HEK293 (cell line): ENCODE results near the gene POLE3.

ENCODE experiments used
- CTCF ChIA-PET: fragments of 350-600 bp; formaldehyde crosslinking; extraction: SDS; loops from one replicate; lab custom pipeline; 2021; ENCODE audit warnings: antibody characterized with exemption; lab: Yijun Ruan, JAX
- POLR2A ChIA-PET: fragments of 300-600 bp; formaldehyde crosslinking; extraction: SDS; loops from one replicate; lab custom pipeline; 2020; ENCODE audit warnings: antibody characterized with exemption, inconsistent platforms; lab: Yijun Ruan, JAX
- H3K27ac ChIP-seq: fragments of 200-500 bp; sonication (Bioruptor generic); 2 replicates; pipeline ENCODE4 v1.5.1; 2014; ENCODE audit warnings: low read depth, low read length, control low read depth, inconsistent platforms; ENCODE audit errors: extremely low read depth
- H3K36me3 ChIP-seq, 2 experiments: fragments of 200-500 bp in 1 of 2; sonication (Bioruptor generic) in 1 of 2; 1 replicate in 1 of 2; 2 replicates in 1 of 2; pipeline ENCODE4 v1.5.1; 2014 to 2017; ENCODE audit warnings: inconsistent platforms in 2 of 2, low read length in 2 of 2; ENCODE audit not compliant: control insufficient read depth in 2 of 2, insufficient read depth in 1 of 2
- H3K4me1 ChIP-seq: fragments of 200-500 bp; sonication (Bioruptor generic); 2 replicates; pipeline ENCODE4 v1.5.1; 2014; ENCODE audit warnings: mild to moderate bottlenecking, low read length, inconsistent platforms; ENCODE audit not compliant: control insufficient read depth, insufficient read depth
- H3K4me3 ChIP-seq: 2 replicates; pipeline ENCODE4 v1.5.1; 2011; ENCODE audit warnings: low read depth, mild to moderate bottlenecking, control low read depth, low read length, moderate library complexity
- H3K9me3 ChIP-seq: fragments of 200-500 bp; sonication (Bioruptor generic); 2 replicates; pipeline ENCODE4 v1.5.1; 2014; ENCODE audit warnings: low read depth, low read length, inconsistent platforms; ENCODE audit not compliant: control insufficient read depth, insufficient read depth
- HOXA7 ChIP-seq: sonication (generic); formaldehyde crosslinking; IDR thresholded peaks from 2 replicates; pipeline ENCODE4 v1.8.1; 2022; ENCODE audit warnings: missing genetic modification reagents, borderline replicate concordance
- KLF10 ChIP-seq: fragments of 450-650 bp; IDR thresholded peaks from 2 replicates; pipeline ENCODE4 v1.5.1; 2018; ENCODE audit warnings: missing biosample characterization, mild to moderate bottlenecking, missing genetic modification characterization
- KLF7 ChIP-seq: fragments of 450-650 bp; formaldehyde crosslinking; IDR thresholded peaks from 2 replicates; pipeline ENCODE4 v1.5.1; 2016; ENCODE audit warnings: missing biosample characterization, missing genetic modification characterization, borderline replicate concordance
- KLF9 ChIP-seq: fragments of 450-650 bp; formaldehyde crosslinking; IDR thresholded peaks from 2 replicates; pipeline ENCODE4 v1.5.1; 2016; ENCODE audit warnings: missing biosample characterization, missing genetic modification characterization, low read depth
- OSR2 ChIP-seq: fragments of 450-650 bp; formaldehyde crosslinking; IDR thresholded peaks from 2 replicates; pipeline ENCODE4 v1.5.1; 2016; ENCODE audit warnings: missing biosample characterization, missing genetic modification characterization
- RBAK ChIP-seq: fragments of 450-650 bp; formaldehyde crosslinking; IDR thresholded peaks from 2 replicates; pipeline ENCODE4 v1.5.1; 2016; ENCODE audit warnings: missing biosample characterization, missing genetic modification characterization
- SALL2 ChIP-seq: fragments of 450-650 bp; formaldehyde crosslinking; IDR thresholded peaks from 2 replicates; pipeline ENCODE4 v1.5.0; 2017; ENCODE audit warnings: missing biosample characterization, mild to moderate bottlenecking, missing genetic modification characterization, borderline replicate concordance
- ZFP41 ChIP-seq: fragments of 450-650 bp; formaldehyde crosslinking; IDR thresholded peaks from 2 replicates; pipeline ENCODE4 v1.5.1; 2016; ENCODE audit warnings: missing biosample characterization, missing genetic modification characterization, borderline replicate concordance
- ZFP69B ChIP-seq: fragments of 450-650 bp; formaldehyde crosslinking; IDR thresholded peaks from 2 replicates; pipeline ENCODE4 v1.5.1; 2016; ENCODE audit warnings: missing biosample characterization, missing genetic modification characterization
- ZNF140 ChIP-seq: fragments of 450-650 bp; formaldehyde crosslinking; IDR thresholded peaks from 2 replicates; pipeline ENCODE4 v1.5.1; 2016; ENCODE audit warnings: missing biosample characterization, missing genetic modification characterization
- ZNF202 ChIP-seq: fragments of 450-650 bp; formaldehyde crosslinking; IDR thresholded peaks from 2 replicates; pipeline ENCODE4 v1.5.1; 2016; ENCODE audit warnings: missing biosample characterization, missing genetic modification characterization, borderline replicate concordance
- ZNF239 ChIP-seq: fragments of 450-650 bp; formaldehyde crosslinking; IDR thresholded peaks from 2 replicates; pipeline ENCODE4 v1.5.1; 2016; ENCODE audit warnings: missing biosample characterization, missing genetic modification characterization
- ZNF341 ChIP-seq: fragments of 450-650 bp; formaldehyde crosslinking; IDR thresholded peaks from 2 replicates; pipeline ENCODE4; 2016; ENCODE audit warnings: low read depth, missing biosample characterization, missing genetic modification characterization
- ZNF394 ChIP-seq: fragments of 450-650 bp; formaldehyde crosslinking; IDR thresholded peaks from 2 replicates; pipeline ENCODE4 v1.5.1; 2016; ENCODE audit warnings: missing biosample characterization, missing genetic modification characterization, mild to moderate bottlenecking, moderate library complexity, borderline replicate concordance
- ZNF416 ChIP-seq: fragments of 450-650 bp; formaldehyde crosslinking; IDR thresholded peaks from 2 replicates; pipeline ENCODE4 v1.5.1; 2016; ENCODE audit warnings: missing biosample characterization, missing genetic modification characterization
- ZNF530 ChIP-seq: fragments of 450-650 bp; formaldehyde crosslinking; IDR thresholded peaks from 2 replicates; pipeline ENCODE4 v1.5.1; 2016; ENCODE audit warnings: low read depth, missing biosample characterization, missing genetic modification characterization
- ZNF585B ChIP-seq: fragments of 450-650 bp; formaldehyde crosslinking; IDR thresholded peaks from 2 replicates; pipeline ENCODE4 v1.5.1; 2016; ENCODE audit warnings: missing biosample characterization, missing genetic modification characterization
- ZNF623 ChIP-seq: fragments of 450-650 bp; formaldehyde crosslinking; IDR thresholded peaks from 2 replicates; pipeline ENCODE4 v1.5.1; 2016; ENCODE audit warnings: missing biosample characterization, missing genetic modification characterization
- ZNF677 ChIP-seq: fragments of 450-650 bp; IDR thresholded peaks from 2 replicates; pipeline ENCODE4 v1.5.0; 2018; ENCODE audit warnings: missing biosample characterization, mild to moderate bottlenecking, missing genetic modification characterization, moderate library complexity
- ZNF768 ChIP-seq: fragments of 450-650 bp; formaldehyde crosslinking; IDR thresholded peaks from 2 replicates; pipeline ENCODE4 v1.5.1; 2018; ENCODE audit warnings: missing biosample characterization, mild to moderate bottlenecking, missing genetic modification characterization
- ZNF776 ChIP-seq: fragments of 450-650 bp; formaldehyde crosslinking; IDR thresholded peaks from 2 replicates; pipeline ENCODE4 v1.5.0; 2017; ENCODE audit warnings: missing biosample characterization, missing genetic modification characterization, borderline replicate concordance
- ZNF843 ChIP-seq: fragments of 450-650 bp; formaldehyde crosslinking; IDR thresholded peaks from 2 replicates; pipeline ENCODE4 v1.5.1; 2016; ENCODE audit warnings: missing biosample characterization, missing genetic modification characterization
- ZSCAN23 ChIP-seq: fragments of 450-650 bp; formaldehyde crosslinking; IDR thresholded peaks from 2 replicates; pipeline ENCODE4 v1.5.1; 2016; ENCODE audit warnings: missing biosample characterization, missing genetic modification characterization
- TF ChIP-seq, protein P1 (sequence below): fragments of 450-650 bp; formaldehyde crosslinking; IDR thresholded peaks from 2 replicates; pipeline ENCODE4 v1.5.1; 2016; ENCODE audit warnings: missing biosample characterization, missing genetic modification characterization
- TF ChIP-seq, protein P2 (sequence below): fragments of 450-650 bp; formaldehyde crosslinking; optimal IDR thresholded peaks from 2 replicates; pipeline ENCODE3; 2016; ENCODE audit warnings: missing biosample characterization, mild to moderate bottlenecking, missing genetic modification characterization
- TF ChIP-seq, protein P3 (sequence below): IDR thresholded peaks from 2 replicates; pipeline ENCODE4 v1.6.1; 2011; ENCODE audit warnings: mild to moderate bottlenecking, low read depth, low read length, borderline replicate concordance
- TF ChIP-seq, protein P4 (sequence below): fragments of 450-650 bp; formaldehyde crosslinking; IDR thresholded peaks from 2 replicates; pipeline ENCODE4 v1.5.1; 2016; ENCODE audit warnings: missing biosample characterization, missing genetic modification characterization
- TF ChIP-seq, protein P5 (sequence below): fragments of 450-650 bp; formaldehyde crosslinking; IDR thresholded peaks from 2 replicates; pipeline ENCODE4 v1.5.1; 2016; ENCODE audit warnings: missing biosample characterization, missing genetic modification characterization, borderline replicate concordance
- TF ChIP-seq, protein P6 (sequence below): fragments of 450-650 bp; formaldehyde crosslinking; IDR thresholded peaks from 2 replicates; pipeline ENCODE4 v1.5.1; 2016; ENCODE audit warnings: missing biosample characterization, missing genetic modification characterization

POLE3 gene

DNA sequence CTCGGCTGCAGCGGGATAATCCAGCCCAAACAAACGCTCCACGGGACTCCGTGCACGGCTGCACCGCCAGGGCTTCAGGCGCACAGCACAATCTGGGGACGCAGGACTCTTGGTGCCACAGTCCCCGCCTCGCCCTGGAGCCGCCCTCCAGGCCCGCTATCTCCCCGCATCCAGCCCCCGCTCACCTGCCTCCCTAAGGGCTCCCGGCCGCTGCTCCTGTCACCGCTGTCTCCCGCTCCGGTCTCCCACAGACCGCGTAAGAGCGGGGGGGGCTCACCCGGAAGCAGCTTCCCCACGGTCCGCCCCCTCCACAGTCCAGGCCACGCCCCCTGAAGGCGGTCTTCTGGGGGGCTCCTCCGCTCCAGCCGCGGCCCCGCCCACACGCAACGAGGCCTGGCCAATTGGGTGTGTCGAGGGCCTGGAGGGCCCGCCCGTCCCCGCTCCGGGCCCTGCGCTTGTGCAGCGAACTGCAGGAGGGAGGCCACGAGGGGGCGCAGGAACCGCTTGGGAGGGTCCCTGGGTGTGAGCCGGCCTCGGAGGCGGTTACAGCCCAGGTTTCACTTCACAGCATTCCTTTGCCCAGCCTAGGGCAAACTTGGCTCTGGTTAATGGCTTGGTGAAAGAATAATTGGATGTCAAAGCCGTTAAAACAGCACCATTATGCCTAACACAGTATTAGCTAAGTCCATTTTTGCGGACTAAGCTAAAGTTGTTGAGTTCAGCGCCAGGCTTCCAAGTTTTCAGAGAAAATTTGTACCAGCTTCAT is 9.3 kb downstream of the POLE3 start, which contains the start of gene ALAD:
TSS of gene ALAD (minus strand) at position 258 of the 766 bp plus-strand sequence. CDS start 7,725 bp downstream, outside the sequence.
- Histone ChIP-seq H3K9me3 (no peaks in the 10 kb centered on the region), H3K27ac (no peak within 1 kb of the TSS; the same call in 1 of the 2 replicates), H3K4me1 (peaks cover 2% of the 10 kb centered on the region; the same call in 1 of the 2 replicates), H3K4me3 (peak within 1 kb of the TSS; percentile 88), H3K36me3 (no peaks in the 10 kb centered on the region; a peak in 1 of 3 replicates)
- POLR2A ChIA-PET: interaction anchor here (0.6 to 3.3 kb wide), 10 partner anchors 9 to 128 kb away, joined by 3 to 44 read pairs (median 5); partner anchors contain the start of genes C9orf43, CDC26, HDHD3 and POLE3
- CTCF ChIA-PET: interaction anchor here (0.5 to 5.0 kb wide), 33 partner anchors 9 to 1577 kb away, joined by 3 to 26 read pairs (median 5); partner anchors contain the start of genes BSPRY, C9orf43, CDC26 and POLE3
- TF ChIP-seq ZFP41 (tag by site-specific recombination): no peak
- TF ChIP-seq ZSCAN23 (tag by site-specific recombination): no peak
- TF ChIP-seq HOXA7 (CRISPR knock-in tag): no peak
- peak; percentile 95 for TF ChIP-seq ZNF341 (tag by site-specific recombination)
- TF ChIP-seq ZNF677 (tag by site-specific recombination): no peak
- no peak for TF ChIP-seq ZNF843 (tag by site-specific recombination)
- TF ChIP-seq, protein P1, sequence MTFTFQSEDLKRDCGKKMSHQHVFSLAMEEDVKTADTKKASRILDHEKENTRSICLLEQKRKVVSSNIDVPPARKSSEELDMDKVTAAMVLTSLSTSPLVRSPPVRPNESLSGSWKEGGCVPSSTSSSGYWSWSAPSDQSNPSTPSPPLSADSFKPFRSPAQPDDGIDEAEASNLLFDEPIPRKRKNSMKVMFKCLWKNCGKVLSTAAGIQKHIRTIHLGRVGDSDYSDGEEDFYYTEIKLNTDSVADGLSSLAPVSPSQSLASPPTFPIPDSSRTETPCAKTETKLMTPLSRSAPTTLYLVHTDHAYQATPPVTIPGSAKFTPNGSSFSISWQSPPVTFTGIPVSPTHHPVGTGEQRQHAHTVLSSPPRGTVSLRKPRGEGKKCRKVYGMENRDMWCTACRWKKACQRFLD (tag by site-specific recombination): no peak
- no peak for TF ChIP-seq ZNF585B (tag by site-specific recombination)
- TF ChIP-seq KLF7: no peak
- no peak for TF ChIP-seq ZNF239
- TF ChIP-seq SALL2 (tag by site-specific recombination): no peak
- no peak for TF ChIP-seq ZNF623 (tag by site-specific recombination)
- TF ChIP-seq ZNF140 (tag by site-specific recombination): no peak
- no peak for TF ChIP-seq ZNF776 (tag by site-specific recombination)
- 0 out of 2 replicates have a peak, but pooled peaks have one; percentile 30 for TF ChIP-seq OSR2 (tag by site-specific recombination)
- TF ChIP-seq, protein P2, sequence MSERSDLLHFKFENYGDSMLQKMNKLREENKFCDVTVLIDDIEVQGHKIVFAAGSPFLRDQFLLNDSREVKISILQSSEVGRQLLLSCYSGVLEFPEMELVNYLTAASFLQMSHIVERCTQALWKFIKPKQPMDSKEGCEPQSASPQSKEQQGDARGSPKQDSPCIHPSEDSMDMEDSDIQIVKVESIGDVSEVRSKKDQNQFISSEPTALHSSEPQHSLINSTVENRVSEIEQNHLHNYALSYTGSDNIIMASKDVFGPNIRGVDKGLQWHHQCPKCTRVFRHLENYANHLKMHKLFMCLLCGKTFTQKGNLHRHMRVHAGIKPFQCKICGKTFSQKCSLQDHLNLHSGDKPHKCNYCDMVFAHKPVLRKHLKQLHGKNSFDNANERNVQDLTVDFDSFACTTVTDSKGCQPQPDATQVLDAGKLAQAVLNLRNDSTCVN (tag by site-specific recombination): peak; percentile 52
- TF ChIP-seq ZNF768: no peak
- TF ChIP-seq, protein P3, sequence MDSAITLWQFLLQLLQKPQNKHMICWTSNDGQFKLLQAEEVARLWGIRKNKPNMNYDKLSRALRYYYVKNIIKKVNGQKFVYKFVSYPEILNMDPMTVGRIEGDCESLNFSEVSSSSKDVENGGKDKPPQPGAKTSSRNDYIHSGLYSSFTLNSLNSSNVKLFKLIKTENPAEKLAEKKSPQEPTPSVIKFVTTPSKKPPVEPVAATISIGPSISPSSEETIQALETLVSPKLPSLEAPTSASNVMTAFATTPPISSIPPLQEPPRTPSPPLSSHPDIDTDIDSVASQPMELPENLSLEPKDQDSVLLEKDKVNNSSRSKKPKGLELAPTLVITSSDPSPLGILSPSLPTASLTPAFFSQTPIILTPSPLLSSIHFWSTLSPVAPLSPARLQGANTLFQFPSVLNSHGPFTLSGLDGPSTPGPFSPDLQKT: no peak
- TF ChIP-seq ZNF416 (tag by site-specific recombination): no peak
- TF ChIP-seq, protein P4, sequence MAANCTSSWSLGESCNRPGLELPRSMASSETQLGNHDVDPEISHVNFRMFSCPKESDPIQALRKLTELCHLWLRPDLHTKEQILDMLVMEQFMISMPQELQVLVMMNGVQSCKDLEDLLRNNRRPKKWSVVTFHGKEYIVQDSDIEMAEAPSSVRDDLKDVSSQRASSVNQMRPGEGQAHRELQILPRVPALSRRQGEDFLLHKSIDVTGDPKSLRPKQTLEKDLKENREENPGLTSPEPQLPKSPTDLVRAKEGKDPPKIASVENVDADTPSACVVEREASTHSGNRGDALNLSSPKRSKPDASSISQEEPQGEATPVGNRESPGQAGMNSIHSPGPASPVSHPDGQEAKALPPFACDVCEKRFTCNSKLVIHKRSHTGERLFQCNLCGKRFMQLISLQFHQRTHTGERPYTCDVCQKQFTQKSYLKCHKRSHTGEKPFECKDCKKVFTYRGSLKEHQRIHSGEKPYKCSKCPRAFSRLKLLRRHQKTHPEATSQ (tag by site-specific recombination): no peak
- TF ChIP-seq, protein P5, sequence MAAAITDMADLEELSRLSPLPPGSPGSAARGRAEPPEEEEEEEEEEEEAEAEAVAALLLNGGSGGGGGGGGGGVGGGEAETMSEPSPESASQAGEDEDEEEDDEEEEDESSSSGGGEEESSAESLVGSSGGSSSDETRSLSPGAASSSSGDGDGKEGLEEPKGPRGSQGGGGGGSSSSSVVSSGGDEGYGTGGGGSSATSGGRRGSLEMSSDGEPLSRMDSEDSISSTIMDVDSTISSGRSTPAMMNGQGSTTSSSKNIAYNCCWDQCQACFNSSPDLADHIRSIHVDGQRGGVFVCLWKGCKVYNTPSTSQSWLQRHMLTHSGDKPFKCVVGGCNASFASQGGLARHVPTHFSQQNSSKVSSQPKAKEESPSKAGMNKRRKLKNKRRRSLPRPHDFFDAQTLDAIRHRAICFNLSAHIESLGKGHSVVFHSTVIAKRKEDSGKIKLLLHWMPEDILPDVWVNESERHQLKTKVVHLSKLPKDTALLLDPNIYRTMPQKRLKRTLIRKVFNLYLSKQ (tag by site-specific recombination): no peak
- peak; percentile 98 for TF ChIP-seq KLF9
- TF ChIP-seq ZNF530 (tag by site-specific recombination): no peak
- no peak for TF ChIP-seq RBAK (tag by site-specific recombination)
- TF ChIP-seq KLF10 (tag by site-specific recombination): peak; percentile 69
- TF ChIP-seq ZNF202 (tag by site-specific recombination): no peak
- TF ChIP-seq, protein P6, sequence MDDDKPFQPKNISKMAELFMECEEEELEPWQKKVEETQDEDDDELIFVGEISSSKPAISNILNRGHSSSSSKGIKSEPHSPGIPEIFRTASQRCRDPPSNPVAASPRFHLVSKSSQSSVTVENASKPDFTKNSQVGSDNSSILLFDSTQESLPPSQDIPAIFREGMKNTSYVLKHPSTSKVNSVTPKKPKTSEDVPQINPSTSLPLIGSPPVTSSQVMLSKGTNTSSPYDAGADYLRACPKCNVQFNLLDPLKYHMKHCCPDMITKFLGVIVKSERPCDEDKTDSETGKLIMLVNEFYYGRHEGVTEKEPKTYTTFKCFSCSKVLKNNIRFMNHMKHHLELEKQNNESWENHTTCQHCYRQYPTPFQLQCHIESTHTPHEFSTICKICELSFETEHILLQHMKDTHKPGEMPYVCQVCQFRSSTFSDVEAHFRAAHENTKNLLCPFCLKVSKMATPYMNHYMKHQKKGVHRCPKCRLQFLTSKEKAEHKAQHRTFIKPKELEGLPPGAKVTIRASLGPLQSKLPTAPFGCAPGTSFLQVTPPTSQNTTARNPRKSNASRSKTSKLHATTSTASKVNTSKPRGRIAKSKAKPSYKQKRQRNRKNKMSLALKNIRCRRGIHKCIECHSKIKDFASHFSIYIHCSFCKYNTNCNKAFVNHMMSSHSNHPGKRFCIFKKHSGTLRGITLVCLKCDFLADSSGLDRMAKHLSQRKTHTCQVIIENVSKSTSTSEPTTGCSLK: no peak
- TF ChIP-seq ZNF394: no peak
- no peak for TF ChIP-seq ZFP69B (tag by site-specific recombination)
